ENCODE data around the gene RNF2.

RNF2 gene

GRCh38 chr1:185094761-185095160, 49.4 kb downstream of the RNF2 start:
- Histone ChIP-seq H2AFZ (ENCODE audit: low read length) (no peak overlapping the region), H3K27me3 (ENCODE audit: control insufficient read depth in 3 of 3, insufficient read depth in 3 of 3, low read depth in 1 of 3, low read length in 3 of 3) (no peaks in the 10 kb centered on the region), H4K8ac (ENCODE audit: low read depth, low read length) (no peak overlapping the region), H3K14ac (ENCODE audit: low read length) (no peak overlapping the region), H4K91ac (ENCODE audit: low read depth, low read length, poor library complexity) (no peak overlapping the region), H3K4me1 (ENCODE audit: control insufficient read depth in 2 of 2, insufficient read depth in 1 of 2, low read depth in 1 of 2, low read length in 2 of 2) (no peaks in the 10 kb centered on the region), H3K4me2 (ENCODE audit: insufficient read depth, low read length, poor library complexity, severe bottlenecking) (no peak overlapping the region), H3K18ac (ENCODE audit: low read length) (no peak overlapping the region), H3K79me1 (ENCODE audit: low read depth, low read length) (peaks cover 1% of the 10 kb centered on the region), H2AK5ac (ENCODE audit: low read depth, low read length) (no peak overlapping the region), H2BK120ac (ENCODE audit: low read depth, low read length) (no peak overlapping the region), H2BK15ac (ENCODE audit: low read length) (no peak overlapping the region), H3K9me3 (replicated peaks in 1 of 2; ENCODE audit: control insufficient read depth in 2 of 2, insufficient read depth in 1 of 2, low read depth in 1 of 2, low read length in 2 of 2) (no peaks in the 10 kb centered on the region), H3K4ac (ENCODE audit: low read length) (no peak overlapping the region), H3K27ac (replicated peaks; ENCODE audit: low read length) (no peak overlapping the region), H3K36me3 (replicated peaks in 1 of 2; ENCODE audit: control insufficient read depth in 2 of 2, insufficient read depth in 2 of 2, low read length in 2 of 2) (peaks cover 10 to 93% of the 10 kb centered on the region in 2 donors), H3K23ac (ENCODE audit: low read depth, low read length, poor library complexity) (no peak overlapping the region), H3K9ac (ENCODE audit: low read depth, low read length, poor library complexity) (no peak overlapping the region), H3K4me3 (ENCODE audit: low read length in 2 of 2) (no peak overlapping the region), H2BK12ac (ENCODE audit: low read length) (no peak overlapping the region), H2BK5ac (ENCODE audit: low read length) (no peak overlapping the region)
- no peak for DNase-seq (ENCODE audit: low spot score)
- WGBS, 2 donors (ENCODE audit: extremely low coverage in 2 of 2, insufficient read length in 2 of 2, insufficient replicate concordance in 1 of 2): no CpG with 5 or more reads among the region's 2 CpGs

- no peaks in the 10 kb centered on the region for H3K4me1 ChIP-seq (ENCODE audit: control insufficient read depth in 2 of 2, insufficient read depth in 1 of 2, low read depth in 1 of 2, low read length in 2 of 2)
- H2AFZ ChIP-seq (ENCODE audit: low read length): no peak overlapping the region
- no peak overlapping the region for H3K4me2 ChIP-seq (ENCODE audit: insufficient read depth, low read length, poor library complexity, severe bottlenecking)
- no peaks in the 10 kb centered on the region for H3K27me3 ChIP-seq (ENCODE audit: control insufficient read depth in 3 of 3, insufficient read depth in 3 of 3, low read depth in 1 of 3, low read length in 3 of 3)
- no peak overlapping the region for H2BK5ac ChIP-seq (ENCODE audit: low read length)
- no peak overlapping the region for H2BK120ac ChIP-seq (ENCODE audit: low read depth, low read length)
- H3K27ac ChIP-seq (replicated peaks; ENCODE audit: low read length): no peak overlapping the region
- H3K36me3 ChIP-seq (replicated peaks in 1 of 2; ENCODE audit: control insufficient read depth in 2 of 2, insufficient read depth in 2 of 2, low read length in 2 of 2): peaks cover 9 to 95% of the 10 kb centered on the region in 2 donors
- peaks cover 1% of the 10 kb centered on the region for H3K79me1 ChIP-seq (ENCODE audit: low read depth, low read length)
- H3K9me3 ChIP-seq (replicated peaks in 1 of 2; ENCODE audit: control insufficient read depth in 2 of 2, insufficient read depth in 1 of 2, low read depth in 1 of 2, low read length in 2 of 2): no peaks in the 10 kb centered on the region
- no peak overlapping the region for H3K9ac ChIP-seq (ENCODE audit: low read depth, low read length, poor library complexity)
- no peak overlapping the region for H2BK12ac ChIP-seq (ENCODE audit: low read length)
- no peak overlapping the region for H4K8ac ChIP-seq (ENCODE audit: low read depth, low read length)
- no peak overlapping the region for H3K4ac ChIP-seq (ENCODE audit: low read length)
- WGBS, 2 donors (ENCODE audit: extremely low coverage in 2 of 2, insufficient read length in 2 of 2, insufficient replicate concordance in 1 of 2): no CpG with 5 or more reads among the region's 2 CpGs
- H3K23ac ChIP-seq (ENCODE audit: low read depth, low read length, poor library complexity): no peak overlapping the region
- no peak overlapping the region for H3K14ac ChIP-seq (ENCODE audit: low read length)
- no peak overlapping the region for H2AK5ac ChIP-seq (ENCODE audit: low read depth, low read length)
- no peak overlapping the region for H4K91ac ChIP-seq (ENCODE audit: low read depth, low read length, poor library complexity)
- no peak for DNase-seq (ENCODE audit: low spot score)
- H3K4me3 ChIP-seq (ENCODE audit: low read length in 2 of 2): no peak overlapping the region
- no peak overlapping the region for H3K18ac ChIP-seq (ENCODE audit: low read length)
- H2BK15ac ChIP-seq (ENCODE audit: low read length): no peak overlapping the region
Observed at GRCh38 chr1:185096531-185096930, 51.2 kb downstream of the RNF2 start.

- H2BK5ac ChIP-seq (ENCODE audit: low read length): no peak overlapping the region
- no peak overlapping the region for H3K14ac ChIP-seq (ENCODE audit: low read length)
- DNase-seq (ENCODE audit: low spot score): no peak
- H3K9me3 ChIP-seq (replicated peaks in 1 of 2; ENCODE audit: control insufficient read depth in 2 of 2, insufficient read depth in 1 of 2, low read depth in 1 of 2, low read length in 2 of 2): peaks cover 0 to 4% of the 10 kb centered on the region in 2 donors
- H2AFZ ChIP-seq (ENCODE audit: low read length): no peak overlapping the region
- no peak overlapping the region for H3K4me3 ChIP-seq (ENCODE audit: low read length in 2 of 2)
- H3K4me2 ChIP-seq (ENCODE audit: insufficient read depth, low read length, poor library complexity, severe bottlenecking): no peak overlapping the region
- no peak overlapping the region for H3K27ac ChIP-seq (replicated peaks; ENCODE audit: low read length)
- H3K36me3 ChIP-seq (replicated peaks in 1 of 2; ENCODE audit: control insufficient read depth in 2 of 2, insufficient read depth in 2 of 2, low read length in 2 of 2): peaks cover 0 to 55% of the 10 kb centered on the region in 2 donors
- H4K91ac ChIP-seq (ENCODE audit: low read depth, low read length, poor library complexity): no peak overlapping the region
- no peak overlapping the region for H3K23ac ChIP-seq (ENCODE audit: low read depth, low read length, poor library complexity)
- H3K79me1 ChIP-seq (ENCODE audit: low read depth, low read length): no peaks in the 10 kb centered on the region
- H4K8ac ChIP-seq (ENCODE audit: low read depth, low read length): no peak overlapping the region
- no peak overlapping the region for H3K4ac ChIP-seq (ENCODE audit: low read length)
- no peak overlapping the region for H2AK5ac ChIP-seq (ENCODE audit: low read depth, low read length)
- no peaks in the 10 kb centered on the region for H3K4me1 ChIP-seq (ENCODE audit: control insufficient read depth in 2 of 2, insufficient read depth in 1 of 2, low read depth in 1 of 2, low read length in 2 of 2)
- WGBS, 2 donors (ENCODE audit: extremely low coverage in 2 of 2, insufficient read length in 2 of 2, insufficient replicate concordance in 1 of 2): no CpG with 5 or more reads among the region's 3 CpGs
- no peak overlapping the region for H3K9ac ChIP-seq (ENCODE audit: low read depth, low read length, poor library complexity)
- H2BK12ac ChIP-seq (ENCODE audit: low read length): no peak overlapping the region
- no peak overlapping the region for H2BK15ac ChIP-seq (ENCODE audit: low read length)
- H2BK120ac ChIP-seq (ENCODE audit: low read depth, low read length): no peak overlapping the region
- H3K27me3 ChIP-seq (ENCODE audit: control insufficient read depth in 3 of 3, insufficient read depth in 3 of 3, low read depth in 1 of 3, low read length in 3 of 3): no peaks in the 10 kb centered on the region
- H3K18ac ChIP-seq (ENCODE audit: low read length): no peak overlapping the region
Observed at GRCh38 chr1:185104083-185104482, 58.7 kb downstream of the RNF2 start.

- no peak overlapping the region for H4K91ac ChIP-seq (ENCODE audit: low read depth, low read length, poor library complexity)
- no peak overlapping the region for H3K4ac ChIP-seq (ENCODE audit: low read length)
- H3K4me2 ChIP-seq (ENCODE audit: insufficient read depth, low read length, poor library complexity, severe bottlenecking): no peak overlapping the region
- peaks cover 0 to 4% of the 10 kb centered on the region in 2 donors for H3K9me3 ChIP-seq (replicated peaks in 1 of 2; ENCODE audit: control insufficient read depth in 2 of 2, insufficient read depth in 1 of 2, low read depth in 1 of 2, low read length in 2 of 2)
- no peak for DNase-seq (ENCODE audit: low spot score)
- H3K4me3 ChIP-seq (ENCODE audit: low read length in 2 of 2): no peak overlapping the region
- H2BK15ac ChIP-seq (ENCODE audit: low read length): no peak overlapping the region
- H2BK5ac ChIP-seq (ENCODE audit: low read length): no peak overlapping the region
- no peak overlapping the region for H3K18ac ChIP-seq (ENCODE audit: low read length)
- no peaks in the 10 kb centered on the region for H3K79me1 ChIP-seq (ENCODE audit: low read depth, low read length)
- H3K27me3 ChIP-seq (ENCODE audit: control insufficient read depth in 3 of 3, insufficient read depth in 3 of 3, low read depth in 1 of 3, low read length in 3 of 3): no peaks in the 10 kb centered on the region
- H3K14ac ChIP-seq (ENCODE audit: low read length): no peak overlapping the region
- no peak overlapping the region for H3K27ac ChIP-seq (replicated peaks; ENCODE audit: low read length)
- H3K4me1 ChIP-seq (ENCODE audit: control insufficient read depth in 2 of 2, insufficient read depth in 1 of 2, low read depth in 1 of 2, low read length in 2 of 2): no peaks in the 10 kb centered on the region
- H4K8ac ChIP-seq (ENCODE audit: low read depth, low read length): no peak overlapping the region
- no peak overlapping the region for H2AK5ac ChIP-seq (ENCODE audit: low read depth, low read length)
- H2BK120ac ChIP-seq (ENCODE audit: low read depth, low read length): no peak overlapping the region
- H3K23ac ChIP-seq (ENCODE audit: low read depth, low read length, poor library complexity): no peak overlapping the region
- WGBS, 2 donors (ENCODE audit: extremely low coverage in 2 of 2, insufficient read length in 2 of 2, insufficient replicate concordance in 1 of 2): no CpG with 5 or more reads among the region's 3 CpGs
- no peak overlapping the region for H3K9ac ChIP-seq (ENCODE audit: low read depth, low read length, poor library complexity)
- H2BK12ac ChIP-seq (ENCODE audit: low read length): no peak overlapping the region
- H3K36me3 ChIP-seq (replicated peaks in 1 of 2; ENCODE audit: control insufficient read depth in 2 of 2, insufficient read depth in 2 of 2, low read length in 2 of 2): peaks cover 0 to 45% of the 10 kb centered on the region in 2 donors
- no peak overlapping the region for H2AFZ ChIP-seq (ENCODE audit: low read length)
Observed at GRCh38 chr1:185105121-185105520, 59.8 kb downstream of the RNF2 start.

All from neuronal stem cell (in vitro differentiated cells).